ENCODE results near the gene RNU6-9. TPM values are rescaled to one million over a fixed set of nuclear protein-coding genes. Genes with fewer than 3 reads are reported as not detected.

Gene RNU6-9
- total RNA-seq, 1 donor from 2014 or later = not detected

GRCh38 chr19:903266-903797 is 10.0 kb downstream of the RNU6-9 start:
- Histone ChIP-seq H3K9ac (ENCODE audit: low read depth in 1 of 3, low read length in 3 of 3) (no peak overlapping the region), H3K9me3 (ENCODE audit: control insufficient read depth in 3 of 3, low read length in 3 of 3) (no peaks in the 10 kb centered on the region), H3K36me3 (ENCODE audit: control insufficient read depth in 3 of 3, insufficient read depth in 3 of 3, low read length in 3 of 3) (peaks cover 0 to 7% (median 4%) of the 10 kb centered on the region in 3 donors), H3K27ac (ENCODE audit: low read depth, low read length) (no peak overlapping the region), H3K4me3 (ENCODE audit: low read length in 3 of 3) (no peak overlapping the region), H3K27me3 (ENCODE audit: control insufficient read depth in 3 of 3, insufficient read depth in 3 of 3, low read length in 3 of 3) (no peaks in the 10 kb centered on the region), H3K4me1 (ENCODE audit: control insufficient read depth in 3 of 3, insufficient read depth in 3 of 3, low read length in 3 of 3) (no peaks in the 10 kb centered on the region)

GRCh38 chr19:904545-904944 is 11.3 kb downstream of the RNU6-9 start:
- no peaks in the 10 kb centered on the region for H3K4me1 ChIP-seq (ENCODE audit: control insufficient read depth in 3 of 3, insufficient read depth in 3 of 3, low read length in 3 of 3)
- H3K9me3 ChIP-seq (ENCODE audit: control insufficient read depth in 3 of 3, low read length in 3 of 3) = no peaks in the 10 kb centered on the region
- H3K4me3 ChIP-seq (ENCODE audit: low read length in 3 of 3) = no peak overlapping the region
- H3K36me3 ChIP-seq (ENCODE audit: control insufficient read depth in 3 of 3, insufficient read depth in 3 of 3, low read length in 3 of 3) = peaks cover 0 to 3% (median 0%) of the 10 kb centered on the region in 3 donors
- no peaks in the 10 kb centered on the region for H3K27me3 ChIP-seq (ENCODE audit: control insufficient read depth in 3 of 3, insufficient read depth in 3 of 3, low read length in 3 of 3)
- H3K9ac ChIP-seq (ENCODE audit: low read depth in 1 of 3, low read length in 3 of 3) = no peak overlapping the region
- no peak overlapping the region for H3K27ac ChIP-seq (ENCODE audit: low read depth, low read length)

- no peaks in the 10 kb centered on the region for H3K27me3 ChIP-seq (ENCODE audit: control insufficient read depth in 3 of 3, insufficient read depth in 3 of 3, low read length in 3 of 3)
- no peaks in the 10 kb centered on the region for H3K9me3 ChIP-seq (ENCODE audit: control insufficient read depth in 3 of 3, low read length in 3 of 3)
- no peak overlapping the region for H3K4me3 ChIP-seq (ENCODE audit: low read length in 3 of 3)
- no peaks in the 10 kb centered on the region for H3K4me1 ChIP-seq (ENCODE audit: control insufficient read depth in 3 of 3, insufficient read depth in 3 of 3, low read length in 3 of 3)
- no peak overlapping the region for H3K27ac ChIP-seq (ENCODE audit: low read depth, low read length)
- H3K9ac ChIP-seq (ENCODE audit: low read depth in 1 of 3, low read length in 3 of 3) = no peak overlapping the region
- no peaks in the 10 kb centered on the region for H3K36me3 ChIP-seq (ENCODE audit: control insufficient read depth in 3 of 3, insufficient read depth in 3 of 3, low read length in 3 of 3)
These were observed 13.2 kb downstream of the RNU6-9 start for GRCh38 chr19:906480-906879.

GRCh38 chr19:907183-907853 is 14.0 kb downstream of the RNU6-9 start:
- no peak overlapping the region for H3K27ac ChIP-seq (ENCODE audit: low read depth, low read length)
- H3K36me3 ChIP-seq (ENCODE audit: control insufficient read depth in 3 of 3, insufficient read depth in 3 of 3, low read length in 3 of 3) = no peaks in the 10 kb centered on the region
- H3K4me3 ChIP-seq (ENCODE audit: low read length in 3 of 3) = no peak overlapping the region

GRCh38 chr19:911197-912033 is 18.1 kb downstream of the RNU6-9 start:
- Histone ChIP-seq H3K27me3 (ENCODE audit: control insufficient read depth in 3 of 3, insufficient read depth in 3 of 3, low read length in 3 of 3) (no peaks in the 10 kb centered on the region), H3K36me3 (ENCODE audit: control insufficient read depth in 3 of 3, insufficient read depth in 3 of 3, low read length in 3 of 3) (no peaks in the 10 kb centered on the region), H3K27ac (ENCODE audit: low read depth, low read length) (no peak overlapping the region), H3K9ac (ENCODE audit: low read depth in 1 of 3, low read length in 3 of 3) (no peak overlapping the region), H3K9me3 (ENCODE audit: control insufficient read depth in 3 of 3, low read length in 3 of 3) (no peaks in the 10 kb centered on the region), H3K4me1 (ENCODE audit: control insufficient read depth in 3 of 3, insufficient read depth in 3 of 3, low read length in 3 of 3) (peaks cover 4 to 5% (median 5%) of the 10 kb centered on the region in 3 donors), H3K4me3 (ENCODE audit: low read length in 3 of 3) (no peak overlapping the region)

More at GRCh38 chr19:907183-907853, 14.0 kb downstream of the RNU6-9 start:
- H3K9ac ChIP-seq (ENCODE audit: low read depth in 1 of 3, low read length in 3 of 3) = no peak overlapping the region
- no peaks in the 10 kb centered on the region for H3K4me1 ChIP-seq (ENCODE audit: control insufficient read depth in 3 of 3, insufficient read depth in 3 of 3, low read length in 3 of 3)
- no peaks in the 10 kb centered on the region for H3K9me3 ChIP-seq (ENCODE audit: control insufficient read depth in 3 of 3, low read length in 3 of 3)
- no peaks in the 10 kb centered on the region for H3K27me3 ChIP-seq (ENCODE audit: control insufficient read depth in 3 of 3, insufficient read depth in 3 of 3, low read length in 3 of 3)

GRCh38 chr19:912181-913079 is 19.1 kb downstream of the RNU6-9 start:
- Histone ChIP-seq H3K27me3 (ENCODE audit: control insufficient read depth in 3 of 3, insufficient read depth in 3 of 3, low read length in 3 of 3) (peaks cover 3 to 9% (median 8%) of the 10 kb centered on the region in 3 donors), H3K36me3 (ENCODE audit: control insufficient read depth in 3 of 3, insufficient read depth in 3 of 3, low read length in 3 of 3) (no peaks in the 10 kb centered on the region), H3K9me3 (ENCODE audit: control insufficient read depth in 3 of 3, low read length in 3 of 3) (no peaks in the 10 kb centered on the region), H3K4me3 (ENCODE audit: low read length in 3 of 3) (peak overlapping the region; percentile 72 to 80 (median 78)), H3K4me1 (ENCODE audit: control insufficient read depth in 3 of 3, insufficient read depth in 3 of 3, low read length in 3 of 3) (peaks cover 7% of the 10 kb centered on the region in 3 donors), H3K9ac (ENCODE audit: low read depth in 1 of 3, low read length in 3 of 3) (peak overlapping the region; percentile 57 to 81 (median 59)), H3K27ac (ENCODE audit: low read depth, low read length) (peak overlapping the region; percentile 68)

- Histone ChIP-seq H3K27me3 (ENCODE audit: control insufficient read depth in 3 of 3, insufficient read depth in 3 of 3, low read length in 3 of 3) (peaks cover 11 to 16% (median 16%) of the 10 kb centered on the region in 3 donors), H3K4me1 (ENCODE audit: control insufficient read depth in 3 of 3, insufficient read depth in 3 of 3, low read length in 3 of 3) (peaks cover 9 to 10% (median 10%) of the 10 kb centered on the region in 3 donors), H3K27ac (ENCODE audit: low read depth, low read length) (peak within 1 kb of the TSS; percentile 75), H3K9me3 (ENCODE audit: control insufficient read depth in 3 of 3, low read length in 3 of 3) (no peaks in the 10 kb centered on the region), H3K36me3 (ENCODE audit: control insufficient read depth in 3 of 3, insufficient read depth in 3 of 3, low read length in 3 of 3) (no peaks in the 10 kb centered on the region), H3K4me3 (ENCODE audit: low read length in 3 of 3) (peak within 1 kb of the TSS; percentile 86), H3K9ac (ENCODE audit: low read depth in 1 of 3, low read length in 3 of 3) (peak within 1 kb of the TSS; percentile 85 to 93 (median 90))
These were observed 19.9 kb downstream of the RNU6-9 start, which contains the start of gene R3HDM4 for GRCh38 chr19:913080-913748. Gene R3HDM4 (minus strand): TSS chr19:913219. CDS start chr19:913157, 62 bp downstream.

- peaks cover 35 to 43% (median 39%) of the 10 kb centered on the region in 3 donors for H3K27me3 ChIP-seq (ENCODE audit: control insufficient read depth in 3 of 3, insufficient read depth in 3 of 3, low read length in 3 of 3)
- no peaks in the 10 kb centered on the region for H3K36me3 ChIP-seq (ENCODE audit: control insufficient read depth in 3 of 3, insufficient read depth in 3 of 3, low read length in 3 of 3)
- no peak overlapping the region for H3K9ac ChIP-seq (ENCODE audit: low read depth in 1 of 3, low read length in 3 of 3)
- H3K4me1 ChIP-seq (ENCODE audit: control insufficient read depth in 3 of 3, insufficient read depth in 3 of 3, low read length in 3 of 3) = peaks cover 10 to 19% (median 11%) of the 10 kb centered on the region in 3 donors
- no peak overlapping the region for H3K4me3 ChIP-seq (ENCODE audit: low read length in 3 of 3)
- H3K9me3 ChIP-seq (ENCODE audit: control insufficient read depth in 3 of 3, low read length in 3 of 3) = no peaks in the 10 kb centered on the region
- no peak overlapping the region for H3K27ac ChIP-seq (ENCODE audit: low read depth, low read length)
These were observed 23.5 kb downstream of the RNU6-9 start for GRCh38 chr19:916645-917322.
